Kidney capillary endothelial cell (primary cell): ENCODE measurements around the gene TMPRSS9.

Experiments used
- DNase-seq: peaks from one replicate; pipeline ENCODE4 v3.0.0-alpha.2; 2018; ENCODE audit warnings: low spot score

TMPRSS9 gene

GRCh38 chr19:2361246-2362045 lies 1.4 kb downstream of the TMPRSS9 start:
- DNase-seq: no peak

- DNase-seq: no peak
These were observed 2.2 kb downstream of the TMPRSS9 start for GRCh38 chr19:2362046-2362969.

- DNase-seq: no peak
These were observed 2.9 kb downstream of the TMPRSS9 start for GRCh38 chr19:2362970-2363300.

- DNase-seq: no peak
These were observed 3.4 kb downstream of the TMPRSS9 start for GRCh38 chr19:2363419-2363818.

GRCh38 chr19:2365201-2365970 lies 5.3 kb downstream of the TMPRSS9 start:
- DNase-seq: no peak

- peak; percentile 80 for DNase-seq
These were observed 11.6 kb downstream of the TMPRSS9 start for GRCh38 chr19:2371656-2372055.

- no peak for DNase-seq
These were observed 12.1 kb downstream of the TMPRSS9 start for GRCh38 chr19:2372076-2372612.

GRCh38 chr19:2374808-2375207 lies 14.7 kb downstream of the TMPRSS9 start:
- no peak for DNase-seq

GRCh38 chr19:2375353-2376121 lies 15.5 kb downstream of the TMPRSS9 start:
- DNase-seq: no peak

GRCh38 chr19:2376784-2377519 lies 16.9 kb downstream of the TMPRSS9 start:
- no peak for DNase-seq

GRCh38 chr19:2380567-2380966 lies 20.5 kb downstream of the TMPRSS9 start:
- DNase-seq: no peak

- DNase-seq: no peak
These were observed 21.2 kb downstream of the TMPRSS9 start for GRCh38 chr19:2381148-2381820.

GRCh38 chr19:2382530-2383222 lies 22.6 kb downstream of the TMPRSS9 start:
- DNase-seq: no peak

GRCh38 chr19:2385053-2385721 lies 25.1 kb downstream of the TMPRSS9 start:
- DNase-seq: no peak

GRCh38 chr19:2387367-2388288 lies 27.6 kb downstream of the TMPRSS9 start:
- no peak for DNase-seq

GRCh38 chr19:2389594-2389993 lies 29.5 kb downstream of the TMPRSS9 start:
- DNase-seq: no peak

GRCh38 chr19:2391118-2391725 lies 31.2 kb downstream of the TMPRSS9 start:
- peak; percentile 51 for DNase-seq
